Subcutaneous adipose tissue (tissue), 4 donors: ENCODE data around the gene CNEP1R1. TPM values are rescaled to one million over a fixed set of nuclear protein-coding genes. Genes with fewer than 3 reads are reported as not detected.

Experiments
- CTCF ChIP-seq: fragments of 450-650 bp; IDR thresholded peaks from one replicate; pipeline ENCODE4 v1.5.1; 2016; ENCODE audit warnings: low read depth, mild to moderate bottlenecking, control low read depth, antibody characterized with exemption, moderate library complexity
- total RNA-seq, 4 donors: library from RNA; depleted of rRNA; stranded (reverse); fragments of >200 nt; gene quantifications; one replicate each; pipeline ENCODE4 v1.1.0, GENCODE V29; 2016

Gene CNEP1R1
- total RNA-seq, 4 donors from 2014 or later: 10.9 to 39.8 (median 28.7) TPM

GRCh38 chr16:50015631-50016030, 9.4 kb upstream of the CNEP1R1 start:
- TF ChIP-seq CTCF: no peak

DNA sequence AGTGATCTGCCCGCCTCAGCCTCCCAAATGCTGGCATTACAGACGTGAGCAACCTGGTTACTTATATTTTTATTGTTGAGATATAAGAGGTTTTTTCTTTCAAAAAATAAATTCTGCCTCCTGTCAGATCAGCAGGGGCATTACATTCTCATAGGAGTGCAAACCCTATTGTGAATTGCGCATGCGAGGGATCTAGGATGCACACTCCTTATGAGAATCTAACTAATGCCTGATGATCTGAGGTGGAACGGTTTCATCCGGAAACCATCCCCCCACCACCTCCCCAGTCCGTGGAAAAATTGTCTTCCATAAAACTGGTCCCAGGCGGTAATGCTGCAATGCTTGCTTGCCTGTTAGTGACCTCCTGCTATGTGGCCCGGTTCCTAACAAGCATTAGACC, 7.5 kb upstream of the CNEP1R1 start:
- TF ChIP-seq CTCF: no peak

- TF ChIP-seq CTCF: no peak
These were observed 3.5 kb upstream of the CNEP1R1 start for GRCh38 chr16:50021544-50021943.

GRCh38 chr16:50023641-50024040, 1.4 kb upstream of the CNEP1R1 start:
- TF ChIP-seq CTCF: no peak

- TF ChIP-seq CTCF: no peak
These were observed 818 bp upstream of the CNEP1R1 start for GRCh38 chr16:50024207-50024606.

DNA sequence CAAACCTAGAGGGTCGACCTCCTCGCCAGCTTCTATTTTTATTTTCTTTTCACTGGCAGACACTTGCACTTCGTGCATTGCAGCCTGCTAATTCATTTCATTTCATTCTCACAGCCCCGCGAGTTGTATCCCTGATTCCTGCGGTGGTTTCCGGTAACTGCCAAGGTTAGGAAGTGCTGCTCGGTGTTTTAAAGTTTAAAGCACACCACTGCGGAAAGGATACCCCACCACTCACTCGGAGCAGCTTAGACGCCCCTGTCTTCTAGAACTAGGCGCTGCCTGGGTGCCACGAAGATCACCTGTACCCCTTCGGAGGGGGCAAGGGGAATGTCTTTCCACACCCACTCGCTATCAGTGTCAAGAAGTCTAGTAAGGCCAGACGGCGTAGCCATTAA, 509 bp downstream of the CNEP1R1 start:
- no peak for TF ChIP-seq CTCF

DNA sequence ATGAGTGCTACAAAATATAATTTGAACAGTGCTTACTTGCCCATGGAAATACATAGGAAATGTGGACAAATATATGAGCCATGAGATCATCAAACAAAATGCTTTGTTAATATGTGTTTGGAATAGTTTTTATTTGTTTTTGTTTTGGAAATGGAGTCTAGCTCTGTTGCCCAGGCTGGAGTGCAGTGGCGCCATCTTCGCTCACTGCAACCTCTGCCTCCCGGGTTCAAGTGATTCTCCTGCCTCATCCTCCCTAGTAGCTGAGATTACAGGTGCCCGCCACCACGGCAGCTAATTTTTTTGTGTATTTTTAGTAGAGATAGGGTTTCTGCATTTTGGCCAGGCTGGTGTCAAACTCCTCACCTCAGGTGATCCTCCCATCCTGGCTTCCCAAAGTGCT, 2.8 kb downstream of the CNEP1R1 start:
- no peak for TF ChIP-seq CTCF
